ENCODE measurements around the gene TMEM18.

- no peak for TF ChIP-seq CTCF (IDR thresholded peaks at IDR 0.05)
- TF ChIP-seq POLR2AphosphoS5 (IDR thresholded peaks at IDR 0.05; ENCODE audit: low read depth, low read length) = no peak
- TF ChIP-seq REST (IDR thresholded peaks at IDR 0.05; ENCODE audit: insufficient read depth in 1 of 2, low read depth in 2 of 2, low read length in 1 of 2) = no peak
These were observed 33.9 kb upstream of the TMEM18 start for GRCh38 chr2:710867-711665.
